SHP77 (cell line): ENCODE data around the gene MATR3.
A peak's percentile ranks its signal among the peaks of the same experiment; 100 is the strongest.
"Not testable (repeated sequence)": the region's sequence is repeated elsewhere in the genome, so short reads cannot be mapped to it uniquely, and the experiment has no call there.

Experiments
- DNase-seq, 2 experiments: peaks; one replicate each; lab custom pipeline; 2025; lab: John Stamatoyannopoulos, UW

Gene MATR3

DNA sequence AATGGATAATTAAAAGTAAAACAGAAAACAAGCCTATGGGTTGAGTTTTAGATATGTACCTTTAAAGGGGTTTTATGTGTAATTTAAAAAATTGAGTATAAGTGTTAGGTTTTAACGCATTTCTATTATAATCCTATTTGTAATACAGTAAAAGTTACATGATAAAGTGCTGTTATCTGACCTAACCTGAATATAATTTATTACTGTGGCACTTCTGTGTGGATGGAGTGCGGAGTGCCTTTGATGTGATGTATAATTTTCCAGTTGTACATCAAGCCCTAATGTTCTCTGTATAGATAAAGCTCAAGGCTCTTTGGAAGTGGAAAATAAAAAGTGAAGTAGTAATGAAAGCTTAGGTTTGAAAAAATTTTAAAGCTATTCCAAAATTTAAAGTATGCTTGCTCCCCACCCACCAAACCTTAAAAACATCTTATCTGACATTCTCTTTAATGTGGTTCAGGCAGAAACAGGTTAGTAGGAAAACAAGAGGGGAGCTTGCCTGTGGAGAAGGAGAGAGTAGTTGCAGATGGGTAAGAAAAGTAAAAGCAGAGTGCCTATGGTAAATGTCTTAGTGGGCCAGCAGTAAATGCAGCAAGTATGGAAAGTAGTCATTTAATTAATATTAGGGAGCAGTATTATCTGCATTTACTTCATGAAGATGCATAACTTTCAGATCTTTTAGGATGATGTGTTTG, 4.0 kb downstream of the MATR3 start:
- no peak for DNase-seq

DNA sequence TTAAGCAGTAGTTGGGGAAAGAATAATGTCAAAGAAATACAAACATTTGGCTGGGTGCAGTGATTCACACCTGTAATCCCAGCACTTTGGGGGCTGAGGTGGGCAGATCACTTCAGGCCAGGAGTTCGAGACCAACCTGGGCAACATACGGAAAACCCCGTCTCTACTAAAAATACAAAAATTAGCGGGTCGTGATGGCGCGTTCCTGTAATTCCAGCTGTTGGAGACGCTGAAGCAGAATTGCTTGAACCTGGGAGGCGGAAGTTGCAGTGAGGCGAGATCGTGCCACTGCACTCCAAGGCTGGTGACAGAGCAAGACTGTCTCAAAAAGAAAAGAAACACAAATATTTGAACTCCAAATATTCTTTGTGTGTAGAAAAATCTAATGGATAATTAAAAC, 4.7 kb downstream of the MATR3 start:
- no peak for DNase-seq

DNA sequence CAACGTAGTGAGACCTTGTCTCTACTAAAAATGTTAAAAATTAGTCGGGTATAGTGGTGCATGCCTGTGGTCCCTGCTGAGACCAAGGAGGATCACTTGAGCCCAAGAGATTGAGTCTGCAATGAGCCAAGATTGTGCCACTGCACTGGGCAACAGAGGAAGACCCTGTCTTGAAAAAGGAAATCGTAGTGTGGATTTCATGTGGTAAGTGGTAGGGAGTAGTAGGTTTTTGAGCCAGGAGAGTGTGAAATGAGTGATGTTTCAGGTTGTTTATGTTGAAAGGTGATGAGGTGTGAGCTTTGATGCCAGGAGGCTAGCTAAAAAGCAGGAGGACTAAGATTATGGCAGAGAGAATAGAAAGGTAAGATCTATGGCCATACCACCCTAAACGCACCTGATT, 5.9 kb downstream of the MATR3 start:
- no peak for DNase-seq

DNA sequence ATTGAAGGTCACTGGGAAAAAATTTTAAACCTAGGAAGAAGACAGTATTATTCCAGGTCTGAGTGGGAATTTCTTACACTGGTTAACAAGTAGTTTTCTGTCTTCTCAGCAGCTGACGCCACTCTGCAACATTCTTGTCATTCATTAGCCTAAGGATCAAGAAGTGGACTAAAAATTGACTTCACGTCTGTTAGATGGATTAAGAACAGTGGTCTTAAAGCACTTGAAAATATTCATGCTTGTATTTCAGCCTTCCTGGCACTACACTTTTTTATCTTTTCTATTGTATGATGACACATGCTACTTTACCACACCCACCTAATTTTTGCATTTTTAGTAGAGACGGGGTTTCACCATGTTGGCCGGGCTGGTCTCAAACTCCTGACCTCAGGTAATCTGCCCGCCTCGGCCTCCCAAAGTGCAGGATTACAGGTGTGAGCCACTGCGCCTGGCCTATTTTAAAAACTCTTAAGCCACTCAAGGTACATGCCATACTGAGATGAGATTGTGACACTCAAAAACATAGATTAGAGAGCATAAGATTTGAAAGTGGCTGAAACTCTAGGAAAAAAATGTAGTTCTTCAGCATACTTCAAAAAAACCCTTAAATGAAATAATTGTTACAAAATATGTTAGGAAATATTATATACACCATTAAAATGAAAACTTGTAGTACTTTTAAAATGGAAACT, 8.4 kb downstream of the MATR3 start:
- no peak for DNase-seq

DNA sequence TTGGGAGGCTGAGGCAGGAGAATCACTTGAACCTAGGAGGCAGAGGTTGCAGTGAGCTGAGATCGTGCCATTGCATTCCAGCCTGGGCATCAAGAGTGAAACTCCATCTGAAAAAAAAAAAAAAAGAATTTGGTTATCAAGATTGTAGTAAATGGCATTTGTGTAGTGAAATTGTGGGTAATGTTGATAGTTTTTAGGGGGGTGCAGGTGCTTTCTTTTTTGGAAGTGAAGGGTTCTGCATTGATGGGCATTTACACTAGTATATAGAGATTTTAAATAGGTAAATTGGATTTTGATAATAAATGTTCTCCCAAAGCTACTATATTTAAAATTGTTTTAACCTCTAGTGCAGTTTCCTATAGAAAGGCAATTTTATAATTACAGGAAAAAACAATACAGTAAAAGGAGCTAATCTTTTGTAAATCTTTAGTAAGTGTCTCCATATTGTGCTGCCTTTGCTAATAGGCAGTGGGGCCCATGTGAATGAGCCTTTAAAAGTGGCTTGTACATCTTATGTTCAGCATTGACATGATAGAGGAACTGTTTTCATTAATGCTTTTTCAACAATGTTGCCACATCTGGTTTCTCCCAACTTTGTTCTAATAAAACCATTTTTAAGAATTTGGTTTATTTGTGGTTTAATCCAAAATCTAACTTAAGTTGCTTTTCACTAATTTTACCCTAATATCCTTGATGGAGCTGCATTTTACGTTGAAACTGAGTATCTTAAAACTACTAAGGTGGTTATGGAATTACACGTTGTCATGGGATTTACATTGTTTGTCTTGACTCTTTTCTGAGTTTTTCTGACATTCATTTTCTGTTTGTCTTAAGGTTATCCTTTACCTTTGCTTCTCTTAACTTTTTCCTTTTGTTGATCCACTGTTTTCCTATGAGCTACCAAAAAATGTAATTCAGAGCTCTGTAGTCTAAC, 11.1 kb downstream of the MATR3 start:
- no peak for DNase-seq

DNA sequence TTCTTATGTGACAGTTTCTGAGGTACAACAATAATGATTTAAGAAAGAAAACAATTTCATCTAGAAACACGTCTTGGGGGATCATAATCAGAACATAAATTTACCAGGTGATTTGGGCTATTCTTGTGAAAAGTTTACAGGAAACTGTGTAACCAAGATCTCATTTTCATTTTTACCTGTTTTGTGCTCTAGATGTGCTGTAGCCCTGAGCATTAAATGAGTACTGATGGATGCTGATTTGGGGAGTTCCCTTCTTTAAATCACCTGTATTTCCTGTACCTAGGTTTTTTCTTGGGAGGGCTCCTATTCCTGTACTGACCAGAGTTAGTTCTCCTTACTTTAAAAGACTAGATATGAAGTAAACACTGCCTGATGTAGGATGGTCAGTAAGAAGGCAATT, 12.7 kb downstream of the MATR3 start:
- DNase-seq, result no peak

DNA sequence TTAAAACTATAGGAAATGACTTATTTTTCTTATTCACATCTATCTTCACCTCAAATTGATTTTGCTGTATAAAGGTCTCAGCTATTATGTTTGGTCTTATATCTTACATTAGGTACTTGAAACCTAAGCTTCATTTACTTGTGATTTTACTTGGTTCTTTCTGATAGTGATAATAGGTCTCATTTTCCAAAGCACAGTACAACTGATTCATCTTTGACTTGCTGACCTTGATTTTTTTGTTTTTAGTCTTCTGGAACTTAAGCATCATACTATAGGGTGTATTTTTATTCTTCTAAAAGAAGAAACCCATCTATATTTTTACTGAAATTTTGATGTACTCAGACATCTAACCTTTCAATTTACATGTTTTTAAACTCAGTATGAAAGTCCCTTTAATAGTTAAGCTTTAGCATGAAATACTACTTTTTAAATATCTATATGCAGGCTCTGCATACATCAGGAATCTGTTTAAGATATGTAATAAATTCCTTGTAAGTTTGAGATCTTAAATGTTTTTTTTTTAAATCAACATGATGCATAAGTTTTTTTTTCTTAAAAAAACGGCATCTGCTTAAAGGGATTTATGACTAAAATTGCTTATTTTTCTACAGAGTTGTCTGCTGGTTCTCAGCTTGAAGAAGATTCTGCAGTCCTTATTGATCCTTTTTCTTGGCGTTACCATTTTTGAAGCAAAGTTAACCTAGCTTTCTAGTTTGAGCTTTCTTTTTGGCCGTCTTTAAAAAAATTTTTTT, 13.3 kb downstream of the MATR3 start:
- no peak for DNase-seq

DNA sequence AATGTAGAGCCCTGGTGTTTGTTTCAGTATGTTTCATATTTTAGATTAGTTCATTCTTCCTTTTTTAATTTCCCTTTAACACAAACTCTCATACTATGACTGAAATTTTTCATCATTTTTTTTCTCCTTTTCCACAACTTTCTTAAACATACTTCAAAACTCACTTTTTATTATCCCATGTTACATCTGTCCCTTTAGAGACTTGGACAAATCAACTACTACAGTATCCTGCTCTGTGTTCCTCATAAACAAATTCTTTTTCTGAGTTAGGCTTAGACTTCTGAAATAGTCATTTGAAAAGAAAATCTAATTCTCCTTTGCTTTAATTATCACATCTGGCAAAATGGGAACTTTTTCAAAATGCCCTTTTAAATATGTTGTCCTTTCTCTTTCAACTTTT, 15.3 kb downstream of the MATR3 start:
- DNase-seq, result no peak

DNA sequence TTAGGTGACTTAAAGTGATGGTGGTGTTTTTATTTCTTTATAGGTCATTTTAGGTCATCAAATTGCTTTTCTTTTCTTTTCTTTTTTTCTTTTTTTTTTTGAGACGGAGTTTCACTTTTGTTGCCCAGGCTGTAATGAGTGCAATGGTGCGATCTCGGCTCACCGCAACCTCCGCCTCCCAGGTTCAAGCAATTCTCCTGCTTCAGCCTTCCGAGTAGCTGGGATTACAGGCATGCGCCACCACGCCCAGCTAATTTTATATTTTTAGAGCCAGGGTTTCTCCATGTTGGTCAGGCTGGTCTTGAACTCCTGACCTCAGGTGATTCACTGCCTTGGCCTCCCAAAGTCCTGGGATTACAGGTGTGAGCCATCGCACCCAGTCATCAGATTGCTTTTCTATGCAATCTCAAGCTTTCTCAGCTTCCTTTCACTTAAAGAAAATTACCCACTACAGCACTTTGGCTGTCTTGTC, 17.2 kb downstream of the MATR3 start:
- not testable (repeated sequence) for DNase-seq

DNA sequence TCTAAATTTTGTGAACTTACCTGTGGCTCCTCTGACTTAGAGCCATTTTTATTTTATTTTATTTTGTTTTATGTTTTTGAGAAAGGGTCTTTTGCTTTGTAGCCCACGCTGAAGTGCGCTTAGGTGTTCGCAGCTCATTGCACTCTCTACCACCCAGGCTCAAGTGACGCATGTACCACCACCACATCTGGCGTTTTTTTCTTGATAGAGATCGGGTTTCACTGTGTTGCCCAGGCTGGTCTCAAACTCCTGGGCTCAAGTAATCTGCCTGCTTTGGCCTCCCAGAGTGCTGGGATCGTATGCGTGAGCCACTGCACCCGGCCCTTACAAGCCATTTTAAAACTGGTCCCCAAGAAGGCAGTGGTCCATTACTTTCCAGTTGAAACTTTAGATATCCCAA, 18.5 kb downstream of the MATR3 start:
- DNase-seq, result no peak

DNA sequence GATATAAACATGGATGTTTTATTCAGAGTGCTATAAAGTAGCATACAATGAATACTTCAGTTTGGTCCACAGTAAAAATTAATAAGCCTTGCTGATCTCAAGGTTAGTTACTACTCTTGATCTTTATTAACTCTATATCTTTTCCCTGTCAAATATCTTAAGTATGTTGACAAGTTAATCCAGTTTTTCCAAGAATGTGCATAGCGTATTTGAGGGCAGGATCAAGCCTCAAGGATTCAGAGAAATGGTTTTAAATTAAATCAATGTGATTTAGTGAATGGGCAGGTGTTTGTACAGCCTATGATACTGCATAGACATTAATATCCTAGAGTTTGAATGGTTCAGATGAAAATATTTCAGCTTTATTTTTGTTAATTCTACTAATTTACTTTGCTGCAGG, 20.7 kb downstream of the MATR3 start:
- no peak for DNase-seq

DNA sequence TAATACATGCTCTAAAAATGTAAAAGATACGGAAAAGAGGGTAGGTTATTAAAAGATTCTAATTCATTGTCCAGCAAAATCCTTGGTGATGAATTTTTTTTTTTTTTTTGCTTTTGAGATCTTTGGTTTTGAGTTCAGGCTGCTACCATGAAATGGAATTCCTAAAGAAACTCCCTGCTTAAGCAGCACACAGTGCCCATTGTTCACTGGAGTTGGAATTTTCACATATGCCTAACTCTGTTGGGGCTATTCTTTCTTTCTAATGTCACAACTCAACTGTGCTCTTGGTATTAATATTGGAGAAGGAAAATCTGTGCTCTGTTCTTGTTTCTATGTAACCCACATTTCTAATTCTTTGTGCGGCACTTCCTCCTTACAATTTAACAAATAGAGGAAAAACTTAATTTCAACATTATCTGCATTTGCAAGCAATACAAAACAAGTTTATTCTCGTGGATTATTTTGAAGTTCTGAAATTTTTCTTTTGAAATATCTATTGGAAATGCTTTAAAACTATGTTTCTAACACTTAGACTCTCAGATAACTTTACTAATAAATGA, 21.6 kb downstream of the MATR3 start:
- DNase-seq, result no peak

DNA sequence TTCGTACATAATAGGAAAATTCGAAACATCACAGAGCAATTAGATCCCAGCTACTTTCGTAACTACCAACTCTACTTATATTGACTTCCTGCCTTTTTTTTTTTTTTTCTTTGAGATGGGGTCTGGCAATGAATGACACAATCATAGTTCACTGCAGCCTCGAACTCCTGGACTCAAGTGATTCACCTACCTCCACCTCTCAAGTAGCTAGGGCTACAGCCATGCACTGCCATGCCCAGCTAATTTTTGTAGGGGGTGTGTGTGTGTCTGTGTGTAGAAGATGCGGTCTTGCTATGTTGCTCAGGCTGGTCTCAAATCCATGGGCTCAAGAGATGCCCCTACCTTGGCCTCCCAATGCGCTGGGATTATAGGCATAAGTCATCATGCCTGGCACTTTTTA, 42.3 kb downstream of the MATR3 start:
- DNase-seq, result no peak

DNA sequence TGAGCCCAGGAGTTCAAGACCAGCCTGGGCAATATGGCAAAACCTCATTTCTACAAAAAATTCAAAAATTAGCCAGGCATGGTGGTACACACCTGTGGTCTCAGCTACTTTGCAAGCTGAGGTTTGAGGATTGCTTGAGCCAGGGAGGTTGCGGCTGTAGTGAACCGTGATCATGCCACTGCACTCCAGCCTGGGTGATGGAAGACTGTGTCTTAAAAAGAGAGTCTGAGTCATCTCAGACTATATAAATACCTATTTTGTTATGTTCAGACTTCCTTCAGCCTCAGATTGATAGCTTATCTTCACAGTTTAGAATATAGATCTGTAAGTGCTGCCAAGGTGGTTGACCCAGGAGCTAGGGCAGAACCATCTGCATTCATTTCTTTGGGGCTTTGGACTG, 46.5 kb downstream of the MATR3 start:
- DNase-seq, result no peak

DNA sequence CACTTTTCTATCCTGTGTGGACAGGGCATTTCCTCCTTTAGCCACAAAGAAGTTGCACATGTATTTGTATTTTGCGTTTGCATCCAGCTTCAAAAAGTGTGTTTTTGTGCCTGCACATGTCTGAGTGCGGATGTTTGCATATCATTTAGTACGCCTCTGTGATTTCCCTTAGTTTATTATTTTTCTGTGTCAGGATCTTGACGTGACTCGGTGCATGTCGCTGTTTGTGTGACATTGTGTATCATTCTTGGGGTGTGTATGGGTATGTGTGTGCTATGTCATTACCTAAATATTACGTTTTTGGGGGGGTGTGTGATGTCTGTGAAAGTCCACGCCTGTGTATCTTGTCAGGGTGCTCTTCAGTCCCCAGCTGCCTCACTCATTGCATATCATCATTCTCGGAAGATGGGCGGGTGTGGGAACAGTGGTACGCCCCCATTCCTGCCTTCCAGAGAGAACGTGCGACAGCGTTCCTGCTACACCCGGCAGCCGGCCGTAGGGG, 47.7 kb downstream of the MATR3 start:
- DNase-seq, result no peak

DNA sequence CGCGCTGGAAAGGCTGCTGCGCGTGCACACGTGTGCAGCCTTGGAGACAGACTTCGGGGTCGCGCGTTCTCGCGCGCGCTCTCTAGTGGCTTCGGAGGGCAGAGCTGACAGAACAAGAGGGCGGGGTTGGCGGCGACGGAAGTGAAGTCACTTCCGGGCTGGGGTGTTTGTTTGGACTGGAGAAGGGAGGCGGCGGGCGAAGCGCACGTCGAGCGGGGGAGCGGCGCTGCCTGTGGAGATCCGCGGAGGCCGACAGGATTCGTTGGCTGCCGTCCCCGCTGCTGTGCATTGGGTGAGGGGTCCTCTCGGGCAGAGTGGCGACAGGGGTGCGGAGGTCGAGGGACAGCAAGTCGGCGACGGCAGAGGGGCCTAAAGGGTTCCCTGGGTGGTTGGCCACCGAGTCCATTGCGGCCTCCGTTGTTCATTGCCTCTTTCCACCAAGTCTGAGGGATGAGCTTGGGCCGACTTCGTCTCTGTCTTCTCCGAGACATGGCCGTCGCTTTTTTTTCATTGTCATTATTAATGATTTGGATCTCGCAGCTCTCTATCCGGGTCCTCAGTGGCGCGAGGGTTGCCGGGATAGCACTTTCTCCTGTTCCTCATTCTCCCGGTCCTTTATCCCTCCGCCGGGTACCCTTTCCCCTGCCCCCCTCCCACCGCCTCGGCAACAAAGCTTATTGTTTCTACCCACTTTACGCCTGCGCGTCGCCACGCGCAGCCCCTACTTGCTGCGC, 48.3 kb downstream of the MATR3 start, which contains the start of gene PAIP2:
Gene PAIP2 (plus strand): TSS at position 166 of the 734 bp plus-strand sequence. CDS start 21,931 bp downstream, outside the sequence.
- DNase-seq, result peak; percentile 98 to 99

DNA sequence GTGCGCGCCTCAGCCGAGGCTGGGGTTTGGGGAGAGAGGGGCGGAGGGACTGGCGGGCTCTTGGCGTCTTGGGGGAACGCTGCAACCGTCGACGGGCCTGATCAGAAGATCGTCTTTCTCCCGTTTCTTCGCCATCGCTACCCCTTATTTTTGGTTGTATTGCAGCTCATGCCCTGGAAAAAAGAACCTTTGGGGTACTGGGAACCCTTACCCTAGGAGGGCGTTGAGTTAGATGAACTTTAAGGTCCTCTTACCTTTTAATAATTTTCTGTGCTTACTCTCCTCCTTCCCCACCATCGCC, 48.8 kb downstream of the MATR3 start:
- DNase-seq, result no peak

DNA sequence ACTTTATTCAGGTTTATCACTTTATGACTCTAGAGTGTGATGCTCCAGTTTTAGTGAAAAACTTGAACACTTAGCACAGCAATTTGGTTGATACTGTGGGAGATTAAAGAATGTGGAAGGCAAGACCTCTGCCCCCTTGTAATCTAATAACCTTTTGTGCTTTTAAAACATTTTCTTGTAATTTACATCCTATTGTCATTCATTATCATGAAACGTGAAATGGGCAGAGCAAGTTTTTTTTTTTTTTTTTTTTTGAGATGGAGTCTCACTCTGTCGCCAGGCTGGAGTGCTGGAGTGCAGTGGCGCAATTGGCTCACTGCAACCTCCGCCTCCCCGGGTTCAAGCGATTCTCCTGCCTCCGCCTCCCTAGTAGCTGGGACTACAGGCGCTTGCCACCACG, 49.9 kb downstream of the MATR3 start:
- no peak for DNase-seq

DNA sequence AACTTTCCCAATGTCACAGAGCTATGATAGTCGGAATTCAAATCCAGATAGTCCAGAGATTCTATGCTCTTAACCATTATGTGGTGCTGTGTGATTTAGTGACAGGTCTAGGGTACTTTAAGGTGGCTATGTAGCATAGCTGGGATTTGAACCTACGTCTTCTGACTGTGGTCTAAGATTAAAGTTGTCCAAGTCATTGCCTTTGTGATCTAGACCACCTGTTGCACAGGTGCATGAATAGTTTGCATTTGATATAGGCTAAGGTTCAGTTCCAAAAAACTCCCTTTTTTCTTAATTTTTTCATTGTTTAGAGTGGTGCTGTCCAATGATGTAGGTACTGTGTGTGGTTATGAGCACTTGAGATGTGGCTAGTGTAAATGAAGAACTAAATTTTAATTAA, 50.6 kb downstream of the MATR3 start:
- DNase-seq, result no peak

DNA sequence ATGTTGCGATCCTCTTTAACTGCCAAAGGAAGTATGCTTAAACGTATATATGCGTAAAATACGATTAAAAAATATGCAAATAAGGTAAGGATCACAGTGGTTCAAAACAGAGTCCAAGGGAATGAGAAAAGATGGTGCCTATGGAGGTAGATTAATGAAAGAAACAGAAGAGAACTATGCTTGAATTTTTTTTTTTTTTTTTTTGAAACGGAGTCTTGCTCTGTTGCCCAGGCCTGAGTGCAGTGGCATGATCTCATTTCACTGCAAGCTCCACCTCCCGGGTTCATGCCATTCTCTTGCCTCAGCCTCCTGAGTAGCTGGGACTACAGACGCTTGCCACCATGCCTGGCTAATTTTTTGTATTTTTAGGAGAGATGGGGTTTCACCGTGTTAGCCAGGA, 51.9 kb downstream of the MATR3 start:
- DNase-seq, result not testable (repeated sequence)

DNA sequence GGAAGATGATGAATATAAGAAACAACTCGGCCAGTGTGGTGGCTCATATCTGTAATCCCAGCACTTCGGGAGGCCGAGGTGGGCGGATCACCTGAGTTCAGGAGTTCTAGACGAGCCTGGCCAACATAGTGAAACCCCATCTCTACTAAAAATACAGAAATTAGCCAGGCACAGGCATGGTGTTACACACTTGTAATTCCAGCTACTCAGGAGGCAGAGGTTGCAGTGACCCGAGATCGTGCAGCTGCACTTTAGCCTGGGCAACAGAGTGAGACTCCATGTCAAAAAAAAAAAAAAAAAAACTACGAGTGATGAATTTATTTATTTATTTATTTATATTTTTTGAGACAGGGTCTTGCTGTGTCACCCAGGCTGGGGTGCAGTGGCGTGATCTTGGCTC, 54.3 kb downstream of the MATR3 start:
- not testable (repeated sequence) for DNase-seq
